ENCODE measurements around the gene STX8. TPM values are rescaled to one million over a fixed set of nuclear protein-coding genes. Genes with fewer than 3 reads are reported as not detected.
"Not testable (repeated sequence)": the region's sequence is repeated elsewhere in the genome, so short reads cannot be mapped to it uniquely, and the experiment has no call there.

The STX8 gene
- total and polyA plus RNA-seq, 7 donors, result 34.0 to 70.6 (median 50.5) TPM

- DNase-seq (no peak), ATAC-seq (no peak)
- H3K4me1 ChIP-seq, result peaks cover 8% of the 10 kb centered on the region
- intact Hi-C loops (cut with DNase I), result no loop called here
- TF ChIP-seq CTCF (IDR thresholded peaks at IDR 0.05), result no peak
- H3K27me3 ChIP-seq (ENCODE audit: insufficient read depth in 3 of 3, low read length in 2 of 3), result no peaks in the 10 kb centered on the region
- WGBS, 3 donors, result 66 to 79% (median 75%) methylated on average over 3 of the region's 3 CpGs
- H3K27ac ChIP-seq, result no peak overlapping the region
- no peaks in the 10 kb centered on the region for H3K9me3 ChIP-seq
- H3K4me3 ChIP-seq, result no peak overlapping the region
- no peaks in the 10 kb centered on the region for H3K36me3 ChIP-seq (ENCODE audit: insufficient read depth in 1 of 2, low read depth in 1 of 2)
These were observed 219.1 kb downstream of the STX8 start for GRCh38 chr17:9356488-9356911.

- Histone ChIP-seq H3K27me3 (ENCODE audit: insufficient read depth in 3 of 3, low read length in 2 of 3) (no peaks in the 10 kb centered on the region), H3K4me1 (peaks cover 1% of the 10 kb centered on the region), H3K9me3 (no peaks in the 10 kb centered on the region), H3K36me3 (ENCODE audit: insufficient read depth in 1 of 2, low read depth in 1 of 2) (no peaks in the 10 kb centered on the region), H3K4me3 (no peak overlapping the region), H3K27ac (no peak overlapping the region)
- no peak for TF ChIP-seq CTCF (IDR thresholded peaks at IDR 0.05)
- no peak for ATAC-seq
- WGBS, 3 donors, result 81 to 89% (median 82%) methylated on average over 3 of the region's 3 CpGs
- intact Hi-C loops (cut with DNase I), result no loop called here
- DNase-seq, result no peak
These were observed 219.8 kb downstream of the STX8 start for GRCh38 chr17:9355846-9356245.

GRCh38 chr17:9355231-9355630 lies 220.4 kb downstream of the STX8 start:
- H3K36me3 ChIP-seq (ENCODE audit: insufficient read depth in 1 of 2, low read depth in 1 of 2); intact Hi-C loops (cut with DNase I); H3K4me1 ChIP-seq; H3K27me3 ChIP-seq (ENCODE audit: insufficient read depth in 3 of 3, low read length in 2 of 3); ATAC-seq; H3K4me3 ChIP-seq; H3K9me3 ChIP-seq; H3K27ac ChIP-seq; DNase-seq: not testable (repeated sequence)
- WGBS, 3 donors, result 95 to 97% (median 96%) methylated on average over 7 to 10 of the region's 10 CpGs

- H3K4me1 ChIP-seq, result no peaks in the 10 kb centered on the region
- no peaks in the 10 kb centered on the region for H3K36me3 ChIP-seq (ENCODE audit: insufficient read depth in 1 of 2, low read depth in 1 of 2)
- ATAC-seq (no peak), DNase-seq (no peak)
- H3K27me3 ChIP-seq (ENCODE audit: insufficient read depth in 3 of 3, low read length in 2 of 3), result no peaks in the 10 kb centered on the region
- H3K4me3 ChIP-seq, result no peak overlapping the region
- 84 to 92% (median 89%) methylated on average over 6 of the region's 6 CpGs for WGBS, 3 donors
- no peak for TF ChIP-seq CTCF (IDR thresholded peaks at IDR 0.05)
- intact Hi-C loops (cut with DNase I), result no loop called here
- no peak overlapping the region for H3K27ac ChIP-seq
- no peaks in the 10 kb centered on the region for H3K9me3 ChIP-seq
These were observed 225.5 kb downstream of the STX8 start for GRCh38 chr17:9350080-9350479.

- intact Hi-C loops (cut with DNase I), result no loop called here
- no peak for DNase-seq
- Histone ChIP-seq H3K4me1 (no peaks in the 10 kb centered on the region), H3K27ac (no peak overlapping the region), H3K27me3 (ENCODE audit: insufficient read depth in 3 of 3, low read length in 2 of 3) (no peaks in the 10 kb centered on the region), H3K9me3 (no peaks in the 10 kb centered on the region), H3K4me3 (no peak overlapping the region), H3K36me3 (ENCODE audit: insufficient read depth in 1 of 2, low read depth in 1 of 2) (no peaks in the 10 kb centered on the region)
- no peak for ATAC-seq
- WGBS, 3 donors, result 85 to 88% (median 88%) methylated on average over 5 of the region's 5 CpGs
- no peak for TF ChIP-seq CTCF (IDR thresholded peaks at IDR 0.05)
These were observed 229.2 kb downstream of the STX8 start for GRCh38 chr17:9346296-9346926.
